SJCRH30 (cell line): Measurements from ENCODE around the gene HEATR5A. TPM values are rescaled to one million over a fixed set of nuclear protein-coding genes. Genes with fewer than 3 reads are reported as not detected.
A peak's percentile ranks its signal among the peaks of the same experiment; 100 is the strongest.
"Not testable (repeated sequence)": the region's sequence is repeated elsewhere in the genome, so short reads cannot be mapped to it uniquely, and the experiment has no call there.

ENCODE experiments used
- DNase-seq, 2 experiments: peaks; one replicate each; pipeline ENCODE4 v3.0.0-alpha.2; 2015 to 2020
- H3K27ac ChIP-seq: fragments of 250-450 bp; sonication (Bioruptor Pico); 2 replicates; pipeline ENCODE4 v1.5.1; 2020; ENCODE audit warnings: mild to moderate bottlenecking, moderate library complexity
- H3K27me3 ChIP-seq: fragments of 250-450 bp; sonication (Bioruptor Pico); 2 replicates; pipeline ENCODE4 v1.5.1; 2020; ENCODE audit warnings: mild to moderate bottlenecking, moderate library complexity
- H3K36me3 ChIP-seq: fragments of 250-450 bp; sonication (Bioruptor Pico); 2 replicates; pipeline ENCODE4 v1.5.1; 2020; ENCODE audit warnings: mild to moderate bottlenecking, moderate library complexity
- H3K4me1 ChIP-seq: fragments of 250-450 bp; sonication (Bioruptor Pico); 2 replicates; pipeline ENCODE4 v1.5.1; 2020; ENCODE audit warnings: mild to moderate bottlenecking, moderate library complexity
- H3K4me3 ChIP-seq: fragments of 250-450 bp; sonication (Bioruptor Pico); 2 replicates; pipeline ENCODE4 v1.5.1; 2020; ENCODE audit warnings: mild to moderate bottlenecking, moderate library complexity
- H3K9me3 ChIP-seq: fragments of 250-450 bp; sonication (Bioruptor Pico); replicated peaks from 2 replicates; pipeline ENCODE4 v1.5.1; 2020; ENCODE audit warnings: mild to moderate bottlenecking, moderate library complexity
- total RNA-seq: library from RNA; depleted of rRNA; stranded (reverse); fragments of >200 nt; shearing (Covaris generic); gene quantifications from 2 replicates; pipeline ENCODE4 v1.2.3, GENCODE V29; 2014

The HEATR5A gene
- total RNA-seq, 1 experiment from 2014 or later: 15.5 TPM

GRCh38 chr14:31341280-31341679, 79.1 kb downstream of the HEATR5A start:
- H3K9me3 ChIP-seq: no peaks in the 10 kb centered on the region
- DNase-seq: no peak
- H3K4me1 ChIP-seq: no peaks in the 10 kb centered on the region

DNA sequence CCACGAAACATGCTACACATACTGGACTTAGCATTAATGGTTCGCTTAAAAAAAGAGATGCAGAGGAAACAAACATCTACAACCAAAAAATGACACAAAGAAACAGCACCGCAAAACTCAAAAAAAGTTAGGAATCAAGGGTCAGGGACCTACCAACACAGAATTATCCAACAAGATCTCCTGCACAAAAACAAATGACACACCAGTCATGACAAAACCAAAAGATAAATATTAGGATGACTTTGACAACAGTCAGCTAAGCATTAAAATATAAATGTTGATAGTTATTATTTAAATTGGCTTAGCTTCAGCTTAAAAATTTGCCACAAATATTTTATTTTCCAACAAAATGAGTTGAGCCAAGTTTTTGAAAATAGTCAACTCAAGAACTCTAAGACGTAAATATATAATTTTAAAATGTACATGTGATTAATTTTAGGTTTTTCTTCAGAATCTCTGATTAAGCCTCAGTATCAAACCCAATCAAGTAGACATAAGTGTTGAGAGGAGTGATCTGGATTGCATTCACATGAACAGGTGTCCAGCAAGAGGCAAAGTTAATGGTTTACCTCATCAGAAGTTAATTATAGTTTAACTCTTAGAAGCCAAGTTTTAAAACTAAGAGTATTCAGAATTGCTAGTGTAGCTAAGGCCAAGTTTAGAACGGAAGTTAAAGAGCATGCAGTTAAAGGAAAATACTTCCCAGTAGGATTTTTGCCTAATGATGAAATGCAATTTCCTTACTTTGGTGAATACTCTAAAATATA, 79.9 kb downstream of the HEATR5A start:
- Histone ChIP-seq H3K27me3 (no peaks in the 10 kb centered on the region), H3K4me3 (no peak overlapping the region), H3K9me3 (no peaks in the 10 kb centered on the region), H3K36me3 (no peaks in the 10 kb centered on the region; the same call in 1 of the 2 replicates), H3K4me1 (no peaks in the 10 kb centered on the region), H3K27ac (no peak overlapping the region)
- DNase-seq: no peak

More at GRCh38 chr14:31341280-31341679, 79.1 kb downstream of the HEATR5A start:
- Histone ChIP-seq H3K27me3 (no peaks in the 10 kb centered on the region), H3K27ac (no peak overlapping the region), H3K36me3 (no peaks in the 10 kb centered on the region; the same call in 1 of the 2 replicates), H3K4me3 (no peak overlapping the region)

GRCh38 chr14:31339743-31340142, 80.6 kb downstream of the HEATR5A start:
- Histone ChIP-seq H3K27ac (no peak overlapping the region), H3K4me3 (no peak overlapping the region), H3K36me3 (no peaks in the 10 kb centered on the region; the same call in 1 of the 2 replicates), H3K4me1 (no peaks in the 10 kb centered on the region), H3K27me3 (no peaks in the 10 kb centered on the region), H3K9me3 (no peaks in the 10 kb centered on the region)
- no peak for DNase-seq

DNA sequence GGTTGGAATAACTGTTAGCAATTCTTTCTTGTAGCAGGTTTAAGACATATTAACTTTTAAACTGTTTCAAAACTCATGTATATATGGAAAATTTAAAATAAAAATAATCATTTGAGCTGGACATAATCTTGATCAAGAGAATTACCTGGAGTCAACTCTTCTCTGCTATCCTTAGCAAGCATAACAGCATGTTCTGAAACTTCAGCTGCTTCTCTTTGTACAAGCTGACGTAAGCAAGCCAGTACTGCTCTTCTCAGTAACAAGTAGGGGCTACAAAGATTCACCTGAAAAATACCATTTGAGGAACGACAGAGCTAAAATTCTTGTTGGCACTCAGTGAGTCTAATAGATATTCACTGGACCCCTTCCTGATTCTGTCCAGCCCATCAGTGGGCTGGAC, 83.0 kb downstream of the HEATR5A start:
- Histone ChIP-seq H3K27me3 (no peaks in the 10 kb centered on the region), H3K36me3 (no peaks in the 10 kb centered on the region; the same call in 1 of the 2 replicates), H3K9me3 (no peaks in the 10 kb centered on the region), H3K4me3 (no peak overlapping the region), H3K27ac (no peak overlapping the region), H3K4me1 (no peaks in the 10 kb centered on the region)
- DNase-seq: no peak

DNA sequence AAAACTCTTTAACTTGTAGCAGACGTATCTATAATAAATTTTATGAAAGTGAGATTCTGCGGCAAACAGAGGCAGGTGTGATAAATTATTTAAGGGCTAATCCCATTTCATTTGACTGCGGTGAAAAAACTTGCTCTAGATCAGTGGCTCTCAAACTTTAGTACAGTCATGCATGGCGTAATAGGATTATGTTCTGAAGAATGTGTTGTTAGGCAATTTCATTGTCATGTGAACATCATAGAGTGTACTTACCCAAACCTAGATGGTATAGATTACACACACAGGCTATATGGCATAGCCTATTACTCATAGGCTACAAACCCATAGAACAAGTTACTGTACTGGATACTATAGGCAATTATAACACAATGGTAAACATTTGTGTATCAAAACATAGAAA, 83.7 kb downstream of the HEATR5A start:
- no peak overlapping the region for H3K4me3 ChIP-seq
- H3K27me3 ChIP-seq: no peaks in the 10 kb centered on the region
- no peaks in the 10 kb centered on the region; the same call in 1 of the 2 replicates for H3K36me3 ChIP-seq
- H3K4me1 ChIP-seq: no peaks in the 10 kb centered on the region
- H3K9me3 ChIP-seq: no peaks in the 10 kb centered on the region
- no peak for DNase-seq
- no peak overlapping the region for H3K27ac ChIP-seq

- H3K4me1 ChIP-seq, DNase-seq, H3K9me3 ChIP-seq, H3K27me3 ChIP-seq, H3K4me3 ChIP-seq, H3K27ac ChIP-seq, H3K36me3 ChIP-seq: not testable (repeated sequence)
Measured at GRCh38 chr14:31331395-31331794, 89.0 kb downstream of the HEATR5A start.

DNA sequence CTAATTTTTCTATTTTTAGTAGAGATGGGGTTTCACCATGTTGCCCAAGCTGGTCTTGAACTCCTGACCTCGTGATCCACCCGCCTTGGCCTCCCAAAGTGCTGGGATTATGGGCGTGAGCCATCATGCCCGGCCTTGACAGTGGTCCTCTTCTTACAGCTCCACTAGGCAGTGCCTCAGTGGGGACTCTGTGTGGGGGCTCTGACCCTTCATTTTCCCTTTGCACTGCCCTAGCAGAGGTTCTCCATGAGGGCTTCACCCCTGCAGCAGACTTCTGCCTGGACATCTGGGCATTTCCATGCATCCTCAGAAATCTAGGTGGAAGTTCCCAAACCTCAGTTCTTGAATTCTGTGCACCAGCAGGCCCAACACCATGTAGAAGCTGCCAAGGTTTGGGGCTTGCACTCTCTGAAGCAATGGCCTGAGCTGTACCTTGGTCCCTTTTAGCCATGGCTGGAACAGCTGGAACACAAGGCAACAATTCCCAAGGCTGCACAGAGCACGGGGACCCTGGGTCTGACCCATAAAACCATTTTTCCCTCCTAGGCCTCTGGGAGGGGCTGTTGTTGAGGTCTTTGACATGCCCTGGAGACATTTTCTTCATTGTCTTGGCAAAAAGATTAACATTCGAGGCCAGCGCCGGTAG, 90.4 kb downstream of the HEATR5A start:
- peak in 1 of 2 experiments; percentile 3 for DNase-seq
- not testable (repeated sequence) for H3K27ac ChIP-seq, H3K36me3 ChIP-seq, H3K4me1 ChIP-seq, H3K4me3 ChIP-seq, H3K9me3 ChIP-seq, H3K27me3 ChIP-seq

DNA sequence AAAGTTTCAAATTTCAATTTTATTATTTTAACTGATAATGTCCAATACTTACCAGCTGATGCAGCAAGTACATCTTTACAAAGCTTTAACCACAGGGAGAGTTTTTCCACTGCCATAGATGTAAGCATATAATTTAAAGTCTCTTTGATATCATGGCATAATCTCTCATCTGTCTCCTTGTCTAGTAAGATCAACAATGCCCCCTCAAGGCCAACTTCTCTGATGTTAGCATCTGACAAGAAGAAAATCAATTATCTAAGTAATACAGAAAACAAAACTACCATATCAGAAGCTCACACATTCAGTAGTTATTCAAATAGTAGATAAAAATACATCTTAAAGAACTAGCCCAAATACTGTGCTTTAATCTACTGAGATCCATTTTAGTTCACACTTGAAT, 94.2 kb downstream of the HEATR5A start:
- Histone ChIP-seq H3K4me1 (no peaks in the 10 kb centered on the region), H3K4me3 (no peak overlapping the region)
- DNase-seq: peak in 1 of 2 experiments; percentile 6

DNA sequence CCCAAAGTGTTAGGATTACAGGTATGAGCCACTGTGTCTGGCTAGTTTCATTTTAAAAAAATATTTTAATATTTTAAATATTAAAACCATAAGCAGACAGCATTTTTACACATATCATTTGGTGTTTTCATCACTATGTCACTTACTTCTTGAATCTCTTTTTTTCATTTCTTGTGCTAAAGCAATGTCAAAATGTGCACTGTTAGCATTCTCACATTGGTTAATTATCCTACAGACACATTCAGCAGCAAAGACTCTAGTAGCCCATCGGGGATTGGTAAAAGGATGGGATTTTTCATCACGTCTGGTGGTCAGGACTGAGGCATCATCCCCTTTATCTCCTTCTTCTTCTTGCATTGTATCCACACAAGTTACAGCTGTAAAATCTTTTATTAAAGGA, 96.9 kb downstream of the HEATR5A start:
- Histone ChIP-seq H3K36me3 (no peaks in the 10 kb centered on the region; the same call in 1 of the 2 replicates), H3K9me3 (no peaks in the 10 kb centered on the region), H3K4me1 (no peaks in the 10 kb centered on the region), H3K27me3 (no peaks in the 10 kb centered on the region), H3K4me3 (no peak overlapping the region), H3K27ac (no peak overlapping the region)
- no peak for DNase-seq

More for the DNA sequence above, 94.2 kb downstream of the HEATR5A start:
- Histone ChIP-seq H3K27ac (no peak overlapping the region), H3K27me3 (no peaks in the 10 kb centered on the region), H3K36me3 (no peaks in the 10 kb centered on the region; the same call in 1 of the 2 replicates), H3K9me3 (peaks cover 3% of the 10 kb centered on the region)

GRCh38 chr14:31320922-31321766, 99.2 kb downstream of the HEATR5A start:
- peaks cover 2% of the 10 kb centered on the region for H3K36me3 ChIP-seq
- H3K27ac ChIP-seq: no peak overlapping the region
- no peak overlapping the region for H3K4me3 ChIP-seq
- H3K9me3 ChIP-seq: no peaks in the 10 kb centered on the region
- no peak for DNase-seq
- H3K4me1 ChIP-seq: no peaks in the 10 kb centered on the region
- no peaks in the 10 kb centered on the region for H3K27me3 ChIP-seq

DNA sequence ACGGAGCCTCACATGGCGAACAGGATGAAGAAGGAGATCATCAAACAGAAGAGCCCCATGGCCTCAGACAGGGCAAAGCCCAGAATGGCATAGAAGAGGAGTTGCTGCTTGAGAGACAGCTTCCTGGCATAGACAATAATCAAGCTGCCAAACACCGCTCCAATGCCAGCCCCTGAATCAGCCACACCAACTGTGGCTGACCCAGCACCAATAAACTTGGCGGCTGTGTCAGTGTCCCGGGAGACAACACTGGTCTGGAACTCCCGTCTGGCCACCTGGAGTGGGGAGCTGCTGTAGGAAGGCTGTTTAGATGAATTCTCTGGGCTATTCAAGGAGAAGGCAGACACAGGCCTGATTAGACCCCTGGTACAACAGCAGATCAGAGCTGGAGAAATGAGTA, 100.1 kb downstream of the HEATR5A start:
- no peaks in the 10 kb centered on the region for H3K4me1 ChIP-seq
- H3K4me3 ChIP-seq: no peak overlapping the region
- no peaks in the 10 kb centered on the region for H3K9me3 ChIP-seq
- H3K27ac ChIP-seq: no peak overlapping the region
- H3K36me3 ChIP-seq: peaks cover 2% of the 10 kb centered on the region
- no peak for DNase-seq
- H3K27me3 ChIP-seq: no peaks in the 10 kb centered on the region

DNA sequence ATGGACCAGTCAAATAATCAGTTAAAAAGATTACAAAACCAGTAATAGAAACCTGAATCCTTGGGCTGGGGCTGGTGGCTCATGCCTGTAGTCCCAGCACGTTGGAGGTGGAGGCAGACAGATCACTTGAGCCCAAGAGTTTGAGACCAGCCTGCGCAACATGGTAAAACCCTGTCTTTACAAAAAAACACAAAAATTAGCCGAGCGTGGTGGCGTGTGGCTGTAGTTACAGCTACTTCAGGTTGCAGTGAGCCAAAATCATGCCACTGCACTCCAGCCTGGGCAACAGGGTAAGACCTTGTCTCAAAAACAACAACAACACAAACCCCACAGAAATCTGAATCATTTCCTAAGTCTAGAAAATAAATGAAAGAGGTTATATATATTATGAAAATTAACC, 100.6 kb downstream of the HEATR5A start:
- Histone ChIP-seq H3K27ac (no peak overlapping the region), H3K9me3 (no peaks in the 10 kb centered on the region), H3K36me3 (peaks cover 2% of the 10 kb centered on the region), H3K27me3 (no peaks in the 10 kb centered on the region), H3K4me3 (no peak overlapping the region), H3K4me1 (no peaks in the 10 kb centered on the region)
- DNase-seq: no peak

DNA sequence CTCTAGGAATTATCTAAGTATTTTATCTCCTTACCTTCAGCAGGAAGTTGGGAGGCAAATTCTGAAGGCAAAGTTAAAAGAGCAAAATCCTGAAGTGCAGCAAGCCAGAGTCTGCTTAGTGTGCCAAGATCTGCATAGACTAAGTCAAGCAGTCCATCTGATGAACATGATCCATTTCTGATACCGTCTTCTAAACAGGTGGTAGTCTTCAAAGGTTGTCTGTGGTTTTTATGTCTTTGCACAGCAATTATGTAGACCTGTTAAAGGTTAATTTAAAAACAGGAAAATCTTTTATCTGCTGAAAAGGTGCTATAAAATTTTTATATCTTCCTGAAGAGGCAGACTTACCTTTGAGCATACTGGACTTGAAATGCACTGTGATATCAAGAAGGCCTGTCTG, 107.4 kb downstream of the HEATR5A start:
- no peak for DNase-seq
- Histone ChIP-seq H3K4me1 (no peaks in the 10 kb centered on the region), H3K36me3 (peaks cover 4% of the 10 kb centered on the region; the same call in 1 of the 2 replicates), H3K9me3 (no peaks in the 10 kb centered on the region), H3K27me3 (no peaks in the 10 kb centered on the region), H3K27ac (no peak overlapping the region), H3K4me3 (no peak overlapping the region)

GRCh38 chr14:31312370-31312769, 108.0 kb downstream of the HEATR5A start:
- H3K36me3 ChIP-seq, H3K9me3 ChIP-seq, H3K4me3 ChIP-seq, H3K4me1 ChIP-seq, H3K27me3 ChIP-seq, H3K27ac ChIP-seq, DNase-seq: not testable (repeated sequence)

- Histone ChIP-seq H3K27me3 (no peaks in the 10 kb centered on the region), H3K27ac (no peak overlapping the region), H3K4me3 (no peak overlapping the region), H3K9me3 (no peaks in the 10 kb centered on the region), H3K36me3 (peaks cover 4% of the 10 kb centered on the region; the same call in 1 of the 2 replicates), H3K4me1 (no peaks in the 10 kb centered on the region)
- DNase-seq: no peak
Measured at GRCh38 chr14:31307618-31308017, 112.7 kb downstream of the HEATR5A start.
